ENCODE data around the gene PISD.

DNA sequence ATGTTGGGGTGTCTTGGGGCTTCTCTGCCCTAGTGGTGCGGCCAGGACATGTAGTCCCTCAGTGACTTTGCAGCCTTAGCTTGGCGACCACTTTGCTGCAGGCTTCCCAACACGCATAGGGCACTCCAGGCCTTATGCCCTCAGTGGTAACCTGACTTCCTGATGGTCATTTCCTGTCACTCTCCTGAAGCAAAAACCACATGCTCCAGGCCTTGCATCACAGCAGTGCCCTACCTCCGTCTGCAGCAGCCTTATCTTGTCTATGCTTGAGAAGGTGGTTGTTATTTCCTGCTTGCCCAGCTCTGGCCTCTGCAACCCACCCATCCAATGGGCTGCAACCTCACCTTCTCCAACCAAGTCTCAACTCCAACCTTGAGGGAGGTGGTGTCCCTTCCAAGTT lies 33.4 kb upstream of the PISD start:
- TF ChIP-seq, protein P1, sequence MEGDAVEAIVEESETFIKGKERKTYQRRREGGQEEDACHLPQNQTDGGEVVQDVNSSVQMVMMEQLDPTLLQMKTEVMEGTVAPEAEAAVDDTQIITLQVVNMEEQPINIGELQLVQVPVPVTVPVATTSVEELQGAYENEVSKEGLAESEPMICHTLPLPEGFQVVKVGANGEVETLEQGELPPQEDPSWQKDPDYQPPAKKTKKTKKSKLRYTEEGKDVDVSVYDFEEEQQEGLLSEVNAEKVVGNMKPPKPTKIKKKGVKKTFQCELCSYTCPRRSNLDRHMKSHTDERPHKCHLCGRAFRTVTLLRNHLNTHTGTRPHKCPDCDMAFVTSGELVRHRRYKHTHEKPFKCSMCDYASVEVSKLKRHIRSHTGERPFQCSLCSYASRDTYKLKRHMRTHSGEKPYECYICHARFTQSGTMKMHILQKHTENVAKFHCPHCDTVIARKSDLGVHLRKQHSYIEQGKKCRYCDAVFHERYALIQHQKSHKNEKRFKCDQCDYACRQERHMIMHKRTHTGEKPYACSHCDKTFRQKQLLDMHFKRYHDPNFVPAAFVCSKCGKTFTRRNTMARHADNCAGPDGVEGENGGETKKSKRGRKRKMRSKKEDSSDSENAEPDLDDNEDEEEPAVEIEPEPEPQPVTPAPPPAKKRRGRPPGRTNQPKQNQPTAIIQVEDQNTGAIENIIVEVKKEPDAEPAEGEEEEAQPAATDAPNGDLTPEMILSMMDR (IDR thresholded peaks at IDR 0.05) = no peak
- TF ChIP-seq POLR2A (IDR thresholded peaks at IDR 0.05) (no peak), EP300 (IDR thresholded peaks at IDR 0.05) (no peak)
